ENCODE measurements around the gene CHD3.

The CHD3 gene

DNA sequence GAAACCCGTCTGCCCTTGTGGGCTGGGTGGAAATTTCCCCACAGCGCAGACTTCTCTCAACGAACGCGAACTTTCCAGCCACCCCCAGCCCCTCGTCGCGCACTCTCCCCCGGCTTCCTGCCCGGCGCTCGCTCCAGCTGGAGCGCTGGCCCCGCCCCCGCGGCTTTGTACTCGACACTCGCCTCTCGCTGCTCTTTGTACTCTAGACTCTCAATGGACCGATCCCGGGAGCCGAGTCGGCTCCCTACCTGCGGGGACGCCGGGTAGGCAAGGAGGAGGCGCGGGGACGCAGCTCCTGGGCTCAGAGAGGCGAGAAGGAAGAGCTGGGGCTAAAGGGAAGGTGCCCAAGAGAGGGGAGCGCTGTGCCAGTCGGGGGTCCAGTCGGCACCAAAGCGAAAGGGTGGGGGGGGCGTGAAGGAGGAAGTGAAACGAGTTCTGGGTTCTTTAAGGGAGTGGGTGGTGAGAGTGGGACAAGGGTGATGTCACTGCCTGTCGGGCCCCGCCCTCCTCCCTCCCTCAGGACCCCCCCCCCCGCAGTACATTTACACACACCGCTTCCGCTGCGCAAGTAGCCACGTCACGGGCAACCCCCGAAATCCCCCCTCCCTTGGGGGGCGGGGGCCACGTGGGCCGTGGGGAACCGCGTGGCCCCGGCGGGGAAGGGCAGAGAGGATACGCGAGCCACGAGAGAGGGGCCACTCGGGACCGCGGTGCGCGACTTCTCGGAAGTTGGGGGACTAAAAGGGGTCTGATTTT, 44.9 kb upstream of the CHD3 start (continued):
- TF ChIP-seq, protein P1, sequence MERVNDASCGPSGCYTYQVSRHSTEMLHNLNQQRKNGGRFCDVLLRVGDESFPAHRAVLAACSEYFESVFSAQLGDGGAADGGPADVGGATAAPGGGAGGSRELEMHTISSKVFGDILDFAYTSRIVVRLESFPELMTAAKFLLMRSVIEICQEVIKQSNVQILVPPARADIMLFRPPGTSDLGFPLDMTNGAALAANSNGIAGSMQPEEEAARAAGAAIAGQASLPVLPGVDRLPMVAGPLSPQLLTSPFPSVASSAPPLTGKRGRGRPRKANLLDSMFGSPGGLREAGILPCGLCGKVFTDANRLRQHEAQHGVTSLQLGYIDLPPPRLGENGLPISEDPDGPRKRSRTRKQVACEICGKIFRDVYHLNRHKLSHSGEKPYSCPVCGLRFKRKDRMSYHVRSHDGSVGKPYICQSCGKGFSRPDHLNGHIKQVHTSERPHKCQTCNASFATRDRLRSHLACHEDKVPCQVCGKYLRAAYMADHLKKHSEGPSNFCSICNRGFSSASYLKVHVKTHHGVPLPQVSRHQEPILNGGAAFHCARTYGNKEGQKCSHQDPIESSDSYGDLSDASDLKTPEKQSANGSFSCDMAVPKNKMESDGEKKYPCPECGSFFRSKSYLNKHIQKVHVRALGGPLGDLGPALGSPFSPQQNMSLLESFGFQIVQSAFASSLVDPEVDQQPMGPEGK (tag by site-specific recombination; IDR thresholded peaks at IDR 0.05): peak; percentile 89
- TF ChIP-seq OSR2 (tag by site-specific recombination; IDR thresholded peaks at IDR 0.05) (no peak), ZNF175 (tag by site-specific recombination; IDR thresholded peaks at IDR 0.05) (no peak), HOXD13 (CRISPR knock-in tag; IDR thresholded peaks at IDR 0.05; ENCODE audit: borderline replicate concordance) (no peak), ZNF776 (tag by site-specific recombination; IDR thresholded peaks at IDR 0.05; ENCODE audit: borderline replicate concordance) (no peak), ZNF76 (tag by site-specific recombination; IDR thresholded peaks at IDR 0.05; ENCODE audit: borderline replicate concordance, low read depth) (peak; percentile 78; the same call in 1 of the 2 replicates), ZXDB (tag by site-specific recombination; IDR thresholded peaks at IDR 0.05) (no peak), ZNF324 (tag by site-specific recombination; IDR thresholded peaks at IDR 0.05) (no peak; the same call in 1 of the 2 replicates), SP2 (tag by site-specific recombination; IDR thresholded peaks at IDR 0.05) (peak; percentile 60), ZSCAN16 (tag by site-specific recombination; IDR thresholded peaks at IDR 0.05) (no peak), ZNF335 (tag by site-specific recombination; conservative IDR thresholded peaks at IDR 0.05) (peak; percentile 77; the same call in 1 of the 2 replicates), ZNF202 (tag by site-specific recombination; IDR thresholded peaks at IDR 0.05; ENCODE audit: borderline replicate concordance) (no peak), REPIN1 (tag by site-specific recombination; IDR thresholded peaks at IDR 0.05; ENCODE audit: low read depth) (no peak), ZEB2 (tag by site-specific recombination; IDR thresholded peaks at IDR 0.05) (peak; percentile 78), ZNF311 (tag by site-specific recombination; IDR thresholded peaks at IDR 0.05; ENCODE audit: borderline replicate concordance) (no peak), ZNF404 (tag by site-specific recombination; IDR thresholded peaks at IDR 0.05) (no peak), ZFP37 (tag by site-specific recombination; IDR thresholded peaks at IDR 0.05) (no peak), ZNF629 (tag by site-specific recombination; IDR thresholded peaks at IDR 0.05) (peak; percentile 99), ZFP69B (tag by site-specific recombination; IDR thresholded peaks at IDR 0.05) (peak; percentile 15; the same call in 1 of the 2 replicates), ZBTB17 (tag by site-specific recombination; IDR thresholded peaks at IDR 0.05) (peak; percentile 98)
- TF ChIP-seq, protein P2, sequence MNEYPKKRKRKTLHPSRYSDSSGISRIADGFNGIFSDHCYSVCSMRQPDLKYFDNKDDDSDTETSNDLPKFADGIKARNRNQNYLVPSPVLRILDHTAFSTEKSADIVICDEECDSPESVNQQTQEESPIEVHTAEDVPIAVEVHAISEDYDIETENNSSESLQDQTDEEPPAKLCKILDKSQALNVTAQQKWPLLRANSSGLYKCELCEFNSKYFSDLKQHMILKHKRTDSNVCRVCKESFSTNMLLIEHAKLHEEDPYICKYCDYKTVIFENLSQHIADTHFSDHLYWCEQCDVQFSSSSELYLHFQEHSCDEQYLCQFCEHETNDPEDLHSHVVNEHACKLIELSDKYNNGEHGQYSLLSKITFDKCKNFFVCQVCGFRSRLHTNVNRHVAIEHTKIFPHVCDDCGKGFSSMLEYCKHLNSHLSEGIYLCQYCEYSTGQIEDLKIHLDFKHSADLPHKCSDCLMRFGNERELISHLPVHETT (tag by site-specific recombination; IDR thresholded peaks at IDR 0.05): 0 out of 2 replicates have a peak, but pooled peaks have one; percentile 17
- TF ChIP-seq, protein P3, sequence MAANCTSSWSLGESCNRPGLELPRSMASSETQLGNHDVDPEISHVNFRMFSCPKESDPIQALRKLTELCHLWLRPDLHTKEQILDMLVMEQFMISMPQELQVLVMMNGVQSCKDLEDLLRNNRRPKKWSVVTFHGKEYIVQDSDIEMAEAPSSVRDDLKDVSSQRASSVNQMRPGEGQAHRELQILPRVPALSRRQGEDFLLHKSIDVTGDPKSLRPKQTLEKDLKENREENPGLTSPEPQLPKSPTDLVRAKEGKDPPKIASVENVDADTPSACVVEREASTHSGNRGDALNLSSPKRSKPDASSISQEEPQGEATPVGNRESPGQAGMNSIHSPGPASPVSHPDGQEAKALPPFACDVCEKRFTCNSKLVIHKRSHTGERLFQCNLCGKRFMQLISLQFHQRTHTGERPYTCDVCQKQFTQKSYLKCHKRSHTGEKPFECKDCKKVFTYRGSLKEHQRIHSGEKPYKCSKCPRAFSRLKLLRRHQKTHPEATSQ (tag by site-specific recombination; IDR thresholded peaks at IDR 0.05): no peak
- TF ChIP-seq, protein P4, sequence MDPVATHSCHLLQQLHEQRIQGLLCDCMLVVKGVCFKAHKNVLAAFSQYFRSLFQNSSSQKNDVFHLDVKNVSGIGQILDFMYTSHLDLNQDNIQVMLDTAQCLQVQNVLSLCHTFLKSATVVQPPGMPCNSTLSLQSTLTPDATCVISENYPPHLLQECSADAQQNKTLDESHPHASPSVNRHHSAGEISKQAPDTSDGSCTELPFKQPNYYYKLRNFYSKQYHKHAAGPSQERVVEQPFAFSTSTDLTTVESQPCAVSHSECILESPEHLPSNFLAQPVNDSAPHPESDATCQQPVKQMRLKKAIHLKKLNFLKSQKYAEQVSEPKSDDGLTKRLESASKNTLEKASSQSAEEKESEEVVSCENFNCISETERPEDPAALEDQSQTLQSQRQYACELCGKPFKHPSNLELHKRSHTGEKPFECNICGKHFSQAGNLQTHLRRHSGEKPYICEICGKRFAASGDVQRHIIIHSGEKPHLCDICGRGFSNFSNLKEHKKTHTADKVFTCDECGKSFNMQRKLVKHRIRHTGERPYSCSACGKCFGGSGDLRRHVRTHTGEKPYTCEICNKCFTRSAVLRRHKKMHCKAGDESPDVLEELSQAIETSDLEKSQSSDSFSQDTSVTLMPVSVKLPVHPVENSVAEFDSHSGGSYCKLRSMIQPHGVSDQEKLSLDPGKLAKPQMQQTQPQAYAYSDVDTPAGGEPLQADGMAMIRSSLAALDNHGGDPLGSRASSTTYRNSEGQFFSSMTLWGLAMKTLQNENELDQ (tag by site-specific recombination; IDR thresholded peaks at IDR 0.05; ENCODE audit: low read depth): no peak
- TF ChIP-seq, protein P5, sequence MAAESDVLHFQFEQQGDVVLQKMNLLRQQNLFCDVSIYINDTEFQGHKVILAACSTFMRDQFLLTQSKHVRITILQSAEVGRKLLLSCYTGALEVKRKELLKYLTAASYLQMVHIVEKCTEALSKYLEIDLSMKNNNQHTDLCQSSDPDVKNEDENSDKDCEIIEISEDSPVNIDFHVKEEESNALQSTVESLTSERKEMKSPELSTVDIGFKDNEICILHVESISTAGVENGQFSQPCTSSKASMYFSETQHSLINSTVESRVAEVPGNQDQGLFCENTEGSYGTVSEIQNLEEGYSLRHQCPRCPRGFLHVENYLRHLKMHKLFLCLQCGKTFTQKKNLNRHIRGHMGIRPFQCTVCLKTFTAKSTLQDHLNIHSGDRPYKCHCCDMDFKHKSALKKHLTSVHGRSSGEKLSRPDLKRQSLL (tag by site-specific recombination; IDR thresholded peaks at IDR 0.05): peak; percentile 49; the same call in 1 of the 2 replicates
- TF ChIP-seq, protein P6, sequence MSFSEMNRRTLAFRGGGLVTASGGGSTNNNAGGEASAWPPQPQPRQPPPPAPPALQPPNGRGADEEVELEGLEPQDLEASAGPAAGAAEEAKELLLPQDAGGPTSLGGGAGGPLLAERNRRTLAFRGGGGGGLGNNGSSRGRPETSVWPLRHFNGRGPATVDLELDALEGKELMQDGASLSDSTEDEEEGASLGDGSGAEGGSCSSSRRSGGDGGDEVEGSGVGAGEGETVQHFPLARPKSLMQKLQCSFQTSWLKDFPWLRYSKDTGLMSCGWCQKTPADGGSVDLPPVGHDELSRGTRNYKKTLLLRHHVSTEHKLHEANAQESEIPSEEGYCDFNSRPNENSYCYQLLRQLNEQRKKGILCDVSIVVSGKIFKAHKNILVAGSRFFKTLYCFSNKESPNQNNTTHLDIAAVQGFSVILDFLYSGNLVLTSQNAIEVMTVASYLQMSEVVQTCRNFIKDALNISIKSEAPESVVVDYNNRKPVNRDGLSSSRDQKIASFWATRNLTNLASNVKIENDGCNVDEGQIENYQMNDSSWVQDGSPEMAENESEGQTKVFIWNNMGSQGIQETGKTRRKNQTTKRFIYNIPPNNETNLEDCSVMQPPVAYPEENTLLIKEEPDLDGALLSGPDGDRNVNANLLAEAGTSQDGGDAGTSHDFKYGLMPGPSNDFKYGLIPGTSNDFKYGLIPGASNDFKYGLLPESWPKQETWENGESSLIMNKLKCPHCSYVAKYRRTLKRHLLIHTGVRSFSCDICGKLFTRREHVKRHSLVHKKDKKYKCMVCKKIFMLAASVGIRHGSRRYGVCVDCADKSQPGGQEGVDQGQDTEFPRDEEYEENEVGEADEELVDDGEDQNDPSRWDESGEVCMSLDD (tag by site-specific recombination; IDR thresholded peaks at IDR 0.05): peak; percentile 100
- TF ChIP-seq, protein P7, sequence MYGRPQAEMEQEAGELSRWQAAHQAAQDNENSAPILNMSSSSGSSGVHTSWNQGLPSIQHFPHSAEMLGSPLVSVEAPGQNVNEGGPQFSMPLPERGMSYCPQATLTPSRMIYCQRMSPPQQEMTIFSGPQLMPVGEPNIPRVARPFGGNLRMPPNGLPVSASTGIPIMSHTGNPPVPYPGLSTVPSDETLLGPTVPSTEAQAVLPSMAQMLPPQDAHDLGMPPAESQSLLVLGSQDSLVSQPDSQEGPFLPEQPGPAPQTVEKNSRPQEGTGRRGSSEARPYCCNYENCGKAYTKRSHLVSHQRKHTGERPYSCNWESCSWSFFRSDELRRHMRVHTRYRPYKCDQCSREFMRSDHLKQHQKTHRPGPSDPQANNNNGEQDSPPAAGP (tag by site-specific recombination; IDR thresholded peaks at IDR 0.05): peak; percentile 25; the same call in 1 of the 2 replicates
- TF ChIP-seq, protein P8, sequence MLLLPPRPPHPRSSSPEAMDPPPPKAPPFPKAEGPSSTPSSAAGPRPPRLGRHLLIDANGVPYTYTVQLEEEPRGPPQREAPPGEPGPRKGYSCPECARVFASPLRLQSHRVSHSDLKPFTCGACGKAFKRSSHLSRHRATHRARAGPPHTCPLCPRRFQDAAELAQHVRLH (tag by site-specific recombination; IDR thresholded peaks at IDR 0.05): 0 out of 2 replicates have a peak, but pooled peaks have one; percentile 29
